Astrocyte of the hippocampus (primary cell): ENCODE measurements around the gene TMEM131.

Source experiments
- DNase-seq: peaks from one replicate; pipeline ENCODE4 v3.0.0; 2011; ENCODE audit warnings: low read depth, low spot score

Gene TMEM131

GRCh38 chr2:97991081-97991856 is 4.5 kb downstream of the TMEM131 start:
- no peak for DNase-seq

GRCh38 chr2:97988722-97989121 is 7.0 kb downstream of the TMEM131 start:
- DNase-seq = no peak

- no peak for DNase-seq
Measured at GRCh38 chr2:97985998-97986397, 9.8 kb downstream of the TMEM131 start.

- DNase-seq = no peak
Measured at GRCh38 chr2:97983698-97984097, 12.1 kb downstream of the TMEM131 start.

- DNase-seq = no peak
Measured at GRCh38 chr2:97983134-97983533, 12.6 kb downstream of the TMEM131 start.

- DNase-seq = no peak
Measured at GRCh38 chr2:97982621-97983020, 13.1 kb downstream of the TMEM131 start.

- no peak for DNase-seq
Measured at GRCh38 chr2:97981961-97982360, 13.8 kb downstream of the TMEM131 start.

GRCh38 chr2:97979904-97980303 is 15.8 kb downstream of the TMEM131 start:
- DNase-seq = no peak

GRCh38 chr2:97974471-97974870 is 21.3 kb downstream of the TMEM131 start:
- no peak for DNase-seq

GRCh38 chr2:97970293-97971060 is 25.3 kb downstream of the TMEM131 start:
- no peak for DNase-seq

- DNase-seq = peak; percentile 25
Measured at GRCh38 chr2:97969081-97970067, 26.4 kb downstream of the TMEM131 start.

GRCh38 chr2:97967931-97968627 is 27.7 kb downstream of the TMEM131 start:
- no peak for DNase-seq

- DNase-seq = no peak
Measured at GRCh38 chr2:97967216-97967592, 28.5 kb downstream of the TMEM131 start.

- no peak for DNase-seq
Measured at GRCh38 chr2:97966545-97967215, 29.1 kb downstream of the TMEM131 start.

GRCh38 chr2:97965116-97965515 is 30.6 kb downstream of the TMEM131 start:
- no peak for DNase-seq

GRCh38 chr2:97963880-97964279 is 31.9 kb downstream of the TMEM131 start:
- no peak for DNase-seq

- DNase-seq = no peak
Measured at GRCh38 chr2:97963079-97963406, 32.7 kb downstream of the TMEM131 start.

GRCh38 chr2:97961534-97961933 is 34.2 kb downstream of the TMEM131 start:
- no peak for DNase-seq

- no peak for DNase-seq
Measured at GRCh38 chr2:97958184-97958583, 37.6 kb downstream of the TMEM131 start.

GRCh38 chr2:97957432-97958183 is 38.1 kb downstream of the TMEM131 start:
- no peak for DNase-seq
